SJSA1 (cell line): ENCODE results near the gene DLL1. TPM values are rescaled to one million over a fixed set of nuclear protein-coding genes. Genes with fewer than 3 reads are reported as not detected.

Source experiments
- DNase-seq, 2 experiments: peaks; one replicate each; pipeline ENCODE4 v3.0.0-alpha.2; 2015 to 2020; ENCODE audit warnings: low spot score in 2 of 2, low read depth in 1 of 2
- H3K27ac ChIP-seq: fragments of 250-450 bp; sonication (Bioruptor Pico); 2 replicates; pipeline ENCODE4 v1.5.1; 2020; ENCODE audit warnings: mild to moderate bottlenecking, moderate library complexity
- H3K27me3 ChIP-seq: fragments of 250-450 bp; sonication (Bioruptor Pico); replicated peaks from 2 replicates; pipeline ENCODE4 v1.5.1; 2020; ENCODE audit warnings: mild to moderate bottlenecking, moderate library complexity
- H3K36me3 ChIP-seq: fragments of 250-450 bp; sonication (Bioruptor Pico); 2 replicates; pipeline ENCODE4 v1.5.1; 2020; ENCODE audit warnings: mild to moderate bottlenecking
- H3K4me1 ChIP-seq: fragments of 250-450 bp; sonication (Bioruptor Pico); replicated peaks from 2 replicates; pipeline ENCODE4 v1.6.1; 2021; ENCODE audit warnings: mild to moderate bottlenecking
- H3K4me3 ChIP-seq: fragments of 250-450 bp; sonication (Bioruptor Pico); 2 replicates; pipeline ENCODE4 v1.5.1; 2020; ENCODE audit warnings: mild to moderate bottlenecking
- H3K9me3 ChIP-seq: fragments of 250-450 bp; sonication (Bioruptor Pico); replicated peaks from 2 replicates; pipeline ENCODE4 v1.5.1; 2020; ENCODE audit warnings: mild to moderate bottlenecking
- total RNA-seq: library from RNA; depleted of rRNA; stranded (reverse); fragments of >200 nt; shearing (Covaris generic); gene quantifications from 2 replicates; pipeline ENCODE4 v1.2.3, GENCODE V29; 2014

The DLL1 gene
- total RNA-seq, 1 experiment from 2014 or later = 0.03 TPM

GRCh38 chr6:170292111-170292406 lies 1.2 kb upstream of the DLL1 start:
- Histone ChIP-seq H3K9me3 (0 out of 2 replicates have a peak, but pooled peaks cover 11% of the 10 kb centered on the region), H3K27ac (no peak overlapping the region), H3K4me3 (no peak overlapping the region), H3K36me3 (no peaks in the 10 kb centered on the region), H3K27me3 (peaks cover 99% of the 10 kb centered on the region), H3K4me1 (peaks cover 46% of the 10 kb centered on the region)
- DNase-seq = no peak

- Histone ChIP-seq H3K9me3 (0 out of 2 replicates have a peak, but pooled peaks cover 11% of the 10 kb centered on the region), H3K27me3 (peaks cover 99% of the 10 kb centered on the region), H3K4me3 (0 out of 2 replicates have a peak overlapping the region, but pooled peaks have one; percentile 12), H3K36me3 (no peaks in the 10 kb centered on the region), H3K4me1 (peaks cover 45% of the 10 kb centered on the region), H3K27ac (no peak overlapping the region)
- peak in 1 of 2 experiments; percentile 44 for DNase-seq
Measured at GRCh38 chr6:170291271-170292110, 613 bp upstream of the DLL1 start.

GRCh38 chr6:170289951-170290295 lies 955 bp downstream of the DLL1 start:
- H3K27me3 ChIP-seq = peaks cover 94% of the 10 kb centered on the region
- H3K27ac ChIP-seq = no peak overlapping the region
- peaks cover 29% of the 10 kb centered on the region for H3K4me1 ChIP-seq
- 0 out of 2 replicates have a peak, but pooled peaks cover 2% of the 10 kb centered on the region for H3K9me3 ChIP-seq
- DNase-seq = peak in 1 of 2 experiments; percentile 38
- no peaks in the 10 kb centered on the region for H3K36me3 ChIP-seq
- peak overlapping the region; percentile 45 for H3K4me3 ChIP-seq

- H3K27ac ChIP-seq = no peak overlapping the region
- peak overlapping the region; percentile 45 for H3K4me3 ChIP-seq
- H3K9me3 ChIP-seq = 0 out of 2 replicates have a peak, but pooled peaks cover 2% of the 10 kb centered on the region
- H3K4me1 ChIP-seq = peaks cover 25% of the 10 kb centered on the region
- H3K27me3 ChIP-seq = peaks cover 88% of the 10 kb centered on the region
- DNase-seq = no peak
- no peaks in the 10 kb centered on the region for H3K36me3 ChIP-seq
Measured at GRCh38 chr6:170289180-170289931, 1.5 kb downstream of the DLL1 start.

DNA sequence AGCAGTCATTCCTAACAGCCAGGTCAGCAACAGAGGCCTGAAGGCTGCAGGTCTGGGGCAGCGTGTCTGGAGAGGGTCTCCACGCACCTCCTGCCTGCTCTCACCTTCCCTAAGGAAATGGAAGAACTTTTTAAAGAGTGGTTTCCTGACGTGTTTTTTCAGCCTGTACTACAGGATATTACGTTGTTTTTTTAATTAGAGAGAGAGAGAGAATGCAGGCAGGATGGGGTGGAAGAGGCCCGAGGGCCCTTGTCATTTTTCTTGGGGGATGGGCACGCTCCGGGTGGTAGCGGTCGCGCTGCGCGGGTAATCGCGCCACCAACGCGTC lies 2.1 kb downstream of the DLL1 start:
- Histone ChIP-seq H3K27me3 (peaks cover 83% of the 10 kb centered on the region), H3K4me3 (no peak overlapping the region), H3K4me1 (peaks cover 25% of the 10 kb centered on the region), H3K36me3 (no peaks in the 10 kb centered on the region), H3K27ac (no peak overlapping the region), H3K9me3 (0 out of 2 replicates have a peak, but pooled peaks cover 2% of the 10 kb centered on the region)
- no peak for DNase-seq

GRCh38 chr6:170288091-170288631 lies 2.7 kb downstream of the DLL1 start:
- H3K36me3 ChIP-seq = no peaks in the 10 kb centered on the region
- no peak for DNase-seq
- peaks cover 76% of the 10 kb centered on the region for H3K27me3 ChIP-seq
- no peak overlapping the region for H3K4me3 ChIP-seq
- peaks cover 25% of the 10 kb centered on the region for H3K4me1 ChIP-seq
- no peak overlapping the region for H3K27ac ChIP-seq
- H3K9me3 ChIP-seq = 0 out of 2 replicates have a peak, but pooled peaks cover 2% of the 10 kb centered on the region

DNA sequence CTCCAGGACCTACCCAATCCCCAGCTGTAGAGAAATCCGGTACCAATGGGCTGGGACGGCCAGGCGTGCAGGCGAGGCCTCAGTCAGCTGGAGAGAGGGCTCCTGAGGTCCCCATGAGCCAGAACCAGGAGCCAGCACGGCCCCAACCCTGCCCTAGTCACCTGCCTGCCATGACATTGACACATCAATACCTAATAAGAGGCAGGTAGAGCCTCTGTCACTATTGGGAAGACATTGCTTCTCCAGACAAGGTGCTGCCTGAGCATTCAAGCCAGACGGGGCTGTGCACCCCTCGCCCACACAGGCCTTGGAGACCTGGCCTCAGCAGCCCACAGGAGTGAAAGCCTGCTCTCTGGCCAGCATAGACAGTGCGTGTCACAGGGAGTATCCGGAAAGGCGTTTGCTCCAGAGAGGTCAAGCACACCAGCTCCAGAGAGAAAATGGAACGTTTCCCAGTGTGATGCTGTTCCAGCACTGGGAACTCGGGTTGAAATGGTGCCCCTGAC lies 3.5 kb downstream of the DLL1 start:
- Histone ChIP-seq H3K36me3 (no peaks in the 10 kb centered on the region), H3K27me3 (peaks cover 69% of the 10 kb centered on the region)

DNA sequence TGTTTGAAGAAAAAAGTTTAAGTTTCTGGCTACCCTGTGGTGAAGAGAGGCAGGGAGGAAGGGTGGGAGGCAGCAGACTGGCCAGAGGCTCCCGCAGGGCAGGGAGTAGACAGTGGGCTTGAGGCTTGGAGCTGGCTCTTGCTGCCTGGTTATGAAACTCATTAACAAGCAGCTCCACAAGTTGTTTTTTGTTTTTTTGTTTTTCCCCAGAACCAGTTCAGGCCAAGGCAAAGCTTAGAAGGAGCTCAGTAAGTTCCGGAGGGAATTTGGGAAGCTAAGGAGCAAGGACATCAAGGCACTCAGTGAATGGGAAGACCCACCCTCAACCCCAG lies 4.0 kb downstream of the DLL1 start:
- Histone ChIP-seq H3K36me3 (no peaks in the 10 kb centered on the region), H3K9me3 (0 out of 2 replicates have a peak, but pooled peaks cover 2% of the 10 kb centered on the region), H3K27me3 (peaks cover 63% of the 10 kb centered on the region), H3K27ac (no peak overlapping the region), H3K4me3 (no peak overlapping the region), H3K4me1 (peaks cover 23% of the 10 kb centered on the region)
- DNase-seq = no peak

More for the DNA sequence above, 3.5 kb downstream of the DLL1 start:
- no peak for DNase-seq
- no peak overlapping the region for H3K4me3 ChIP-seq
- H3K9me3 ChIP-seq = 0 out of 2 replicates have a peak, but pooled peaks cover 2% of the 10 kb centered on the region
- H3K4me1 ChIP-seq = peaks cover 25% of the 10 kb centered on the region
- no peak overlapping the region for H3K27ac ChIP-seq

DNA sequence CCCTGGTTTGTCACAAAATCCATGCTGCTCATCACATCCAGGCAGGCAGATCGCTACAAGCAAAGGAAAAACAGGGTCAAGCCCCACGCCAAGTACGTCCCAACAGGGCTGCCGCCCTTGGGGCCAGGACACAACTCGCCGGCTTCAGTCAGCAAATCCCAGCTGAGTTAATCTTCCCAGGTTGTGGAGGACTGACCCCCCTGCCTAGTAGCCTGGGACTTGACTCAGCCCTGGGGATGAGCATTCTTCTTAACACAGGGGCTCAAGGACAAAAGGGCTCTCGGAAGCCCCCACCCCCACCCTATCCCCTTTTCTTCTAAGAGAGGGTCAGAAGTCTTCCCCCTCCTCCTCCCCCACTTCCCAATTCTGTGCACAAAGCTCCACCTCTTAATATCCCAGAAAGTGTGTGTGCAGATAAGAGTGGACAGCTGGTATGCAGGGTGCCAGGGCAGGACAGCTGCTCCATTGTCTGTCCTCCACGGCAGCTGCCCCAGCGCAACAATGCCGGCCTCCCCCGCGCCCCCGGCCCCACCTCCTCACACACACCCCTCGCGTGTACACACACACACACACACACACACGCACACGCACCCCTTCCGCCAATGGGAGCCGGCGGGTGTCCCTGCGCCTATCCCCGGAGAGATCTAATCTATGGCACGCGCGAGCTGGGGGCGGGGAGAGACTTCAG lies 4.5 kb downstream of the DLL1 start:
- H3K9me3 ChIP-seq = 0 out of 2 replicates have a peak, but pooled peaks cover 2% of the 10 kb centered on the region
- H3K4me1 ChIP-seq = peaks cover 18% of the 10 kb centered on the region
- H3K27ac ChIP-seq = no peak overlapping the region
- peaks cover 58% of the 10 kb centered on the region for H3K27me3 ChIP-seq
- no peaks in the 10 kb centered on the region for H3K36me3 ChIP-seq
- H3K4me3 ChIP-seq = no peak overlapping the region
- DNase-seq = no peak

GRCh38 chr6:170285482-170285881 lies 5.4 kb downstream of the DLL1 start:
- Histone ChIP-seq H3K4me1 (peaks cover 11% of the 10 kb centered on the region), H3K4me3 (no peak overlapping the region), H3K27me3 (peaks cover 51% of the 10 kb centered on the region), H3K36me3 (no peaks in the 10 kb centered on the region), H3K27ac (no peak overlapping the region), H3K9me3 (0 out of 2 replicates have a peak, but pooled peaks cover under 1% of the 10 kb centered on the region)
- DNase-seq = no peak

GRCh38 chr6:170284866-170285469 lies 5.9 kb downstream of the DLL1 start:
- Histone ChIP-seq H3K36me3 (no peaks in the 10 kb centered on the region), H3K27ac (no peak overlapping the region), H3K4me3 (no peak overlapping the region), H3K4me1 (peaks cover 8% of the 10 kb centered on the region), H3K9me3 (no peaks in the 10 kb centered on the region), H3K27me3 (peaks cover 45% of the 10 kb centered on the region)
- no peak for DNase-seq

DNA sequence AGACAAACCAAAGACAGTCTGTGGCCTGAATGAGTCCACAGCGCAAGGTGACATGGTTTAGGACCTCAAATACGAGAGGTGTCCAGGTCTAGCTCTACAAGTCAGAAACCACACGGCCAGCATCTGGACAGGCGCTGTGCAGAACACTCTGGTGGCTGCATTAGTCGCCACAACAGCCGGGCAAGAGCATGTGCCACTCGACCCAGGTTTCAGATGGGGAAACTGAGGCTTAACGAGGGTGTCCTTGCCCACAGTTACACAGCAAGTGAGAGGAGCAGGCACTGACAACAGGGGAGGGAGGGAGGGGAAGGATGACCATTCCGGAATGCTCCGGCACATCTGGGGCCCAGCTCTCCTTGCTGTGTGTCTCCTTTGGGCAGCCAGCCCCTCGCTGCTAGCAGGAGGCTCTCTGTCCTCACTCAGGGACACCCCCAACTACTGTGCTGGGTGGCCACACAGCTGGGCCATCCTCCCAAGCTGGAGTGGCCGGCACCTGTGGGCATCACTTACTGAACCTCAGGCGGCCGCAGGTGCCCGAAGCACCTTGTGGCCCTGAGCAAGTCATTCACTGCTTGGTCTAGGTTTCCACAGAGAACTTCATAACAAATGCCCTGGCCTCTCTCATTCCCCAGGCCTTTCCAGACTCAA lies 6.6 kb downstream of the DLL1 start:
- no peak overlapping the region for H3K27ac ChIP-seq
- H3K36me3 ChIP-seq = no peaks in the 10 kb centered on the region
- H3K4me1 ChIP-seq = peaks cover 1% of the 10 kb centered on the region
- H3K4me3 ChIP-seq = no peak overlapping the region
- no peak for DNase-seq
- H3K9me3 ChIP-seq = no peaks in the 10 kb centered on the region
- peaks cover 42% of the 10 kb centered on the region for H3K27me3 ChIP-seq
